ENCODE measurements around the gene UBE2N.
"Not testable (repeated sequence)": the region's sequence is repeated elsewhere in the genome, so short reads cannot be mapped to it uniquely, and the experiment has no call there.

The UBE2N gene

DNA sequence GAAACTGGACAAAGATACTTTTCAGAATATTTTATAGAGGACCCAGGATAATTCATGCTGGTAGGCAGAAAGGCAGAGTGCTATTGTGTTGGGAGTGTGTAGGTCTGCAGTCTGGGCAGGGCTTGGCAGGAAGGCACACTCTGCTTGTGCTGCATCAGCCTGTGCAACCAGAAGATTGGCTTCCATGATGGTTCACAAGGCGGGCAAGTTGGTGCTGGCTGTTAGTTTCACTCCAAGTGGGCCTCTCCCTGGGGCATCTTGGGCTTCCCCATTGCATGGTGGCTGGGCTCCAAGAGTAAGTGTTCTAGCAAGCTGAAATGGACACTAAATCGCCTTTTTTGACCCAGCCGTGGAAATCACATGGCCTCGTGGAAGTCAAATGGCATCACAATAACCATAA, 1.8 kb upstream of the UBE2N start:
- TF ChIP-seq, protein P1, sequence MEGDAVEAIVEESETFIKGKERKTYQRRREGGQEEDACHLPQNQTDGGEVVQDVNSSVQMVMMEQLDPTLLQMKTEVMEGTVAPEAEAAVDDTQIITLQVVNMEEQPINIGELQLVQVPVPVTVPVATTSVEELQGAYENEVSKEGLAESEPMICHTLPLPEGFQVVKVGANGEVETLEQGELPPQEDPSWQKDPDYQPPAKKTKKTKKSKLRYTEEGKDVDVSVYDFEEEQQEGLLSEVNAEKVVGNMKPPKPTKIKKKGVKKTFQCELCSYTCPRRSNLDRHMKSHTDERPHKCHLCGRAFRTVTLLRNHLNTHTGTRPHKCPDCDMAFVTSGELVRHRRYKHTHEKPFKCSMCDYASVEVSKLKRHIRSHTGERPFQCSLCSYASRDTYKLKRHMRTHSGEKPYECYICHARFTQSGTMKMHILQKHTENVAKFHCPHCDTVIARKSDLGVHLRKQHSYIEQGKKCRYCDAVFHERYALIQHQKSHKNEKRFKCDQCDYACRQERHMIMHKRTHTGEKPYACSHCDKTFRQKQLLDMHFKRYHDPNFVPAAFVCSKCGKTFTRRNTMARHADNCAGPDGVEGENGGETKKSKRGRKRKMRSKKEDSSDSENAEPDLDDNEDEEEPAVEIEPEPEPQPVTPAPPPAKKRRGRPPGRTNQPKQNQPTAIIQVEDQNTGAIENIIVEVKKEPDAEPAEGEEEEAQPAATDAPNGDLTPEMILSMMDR (IDR thresholded peaks at IDR 0.05; ENCODE audit: low read depth, low read length) = no peak
- no peak overlapping the region for H3K4me3 ChIP-seq (ENCODE audit: low read depth, low read length)

GRCh38 chr12:93442411-93443340, 929 bp upstream of the UBE2N start:
- H3K4me3 ChIP-seq (ENCODE audit: low read depth, low read length) = peak overlapping the region; percentile 69

DNA sequence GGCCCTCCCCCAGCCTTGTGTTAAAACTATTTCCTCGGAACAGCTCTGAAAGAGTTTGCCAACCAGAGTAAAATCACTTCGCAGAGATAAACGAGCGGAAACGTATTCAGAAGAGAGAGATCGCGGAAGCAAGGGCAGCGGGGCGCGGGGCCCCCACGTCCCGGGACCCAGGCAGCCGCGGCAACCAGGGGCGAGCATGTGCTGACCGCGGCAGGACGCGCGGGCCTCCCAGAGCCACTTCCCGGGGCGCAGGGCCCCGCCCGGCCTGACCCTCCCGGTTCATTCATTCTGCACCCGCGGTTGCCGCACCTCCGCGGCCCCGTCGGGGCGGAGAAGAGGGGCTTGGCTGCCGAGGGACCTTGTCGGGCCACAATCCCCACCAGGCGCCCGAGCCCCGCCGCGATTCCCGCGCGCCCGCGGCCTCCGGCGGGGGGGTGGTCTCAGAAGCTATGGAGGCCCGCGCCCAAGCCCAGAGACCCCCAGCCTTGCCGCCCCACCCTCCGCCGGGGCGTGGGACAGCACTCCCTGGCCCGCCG, 598 bp downstream of the UBE2N start:
- H3K4me3 ChIP-seq (ENCODE audit: low read depth, low read length) = peak overlapping the region; percentile 69
- TF ChIP-seq, protein P1 (IDR thresholded peaks at IDR 0.05; ENCODE audit: low read depth, low read length) = no peak

More at GRCh38 chr12:93442411-93443340, 929 bp upstream of the UBE2N start:
- TF ChIP-seq, protein P1 (IDR thresholded peaks at IDR 0.05; ENCODE audit: low read depth, low read length) = no peak

- peak overlapping the region; percentile 69 for H3K4me3 ChIP-seq (ENCODE audit: low read depth, low read length)
- TF ChIP-seq, protein P1 (IDR thresholded peaks at IDR 0.05; ENCODE audit: low read depth, low read length) = no peak
Observed at GRCh38 chr12:93440043-93440835, 1.5 kb downstream of the UBE2N start.

- TF ChIP-seq, protein P1 (IDR thresholded peaks at IDR 0.05; ENCODE audit: low read depth, low read length) = no peak
- H3K4me3 ChIP-seq (ENCODE audit: low read depth, low read length) = no peak overlapping the region
Observed at GRCh38 chr12:93438266-93439050, 3.3 kb downstream of the UBE2N start.

DNA sequence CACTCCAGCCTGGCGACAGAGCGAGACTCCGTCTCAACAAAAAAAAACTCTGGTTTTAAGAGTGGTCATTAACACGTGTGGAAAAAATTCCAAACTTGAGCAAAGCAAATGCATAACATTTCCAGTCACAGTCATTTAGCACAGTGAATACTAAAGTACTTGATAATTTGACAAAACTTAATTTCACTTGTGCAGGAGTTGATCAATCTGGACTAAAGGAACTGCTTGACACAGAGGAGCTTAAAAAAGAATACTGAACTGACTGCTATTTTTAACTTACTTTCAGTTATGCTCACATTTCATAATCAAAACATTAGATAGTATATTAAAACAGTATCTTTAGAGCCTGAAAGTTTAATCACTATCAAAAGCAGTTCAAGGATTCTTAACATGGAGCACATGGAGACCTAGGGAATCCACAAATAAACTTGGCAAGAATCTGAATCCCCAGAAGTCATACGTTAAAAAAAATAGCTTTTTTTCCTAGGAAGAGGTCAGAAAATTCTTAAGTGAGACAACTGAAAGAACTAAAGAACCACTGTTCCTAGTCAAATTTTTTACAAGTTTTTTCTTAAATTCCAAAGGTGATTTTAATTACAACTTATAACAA, 7.4 kb downstream of the UBE2N start:
- H3K4me3 ChIP-seq (ENCODE audit: low read depth, low read length) = no peak overlapping the region
- TF ChIP-seq, protein P1 (IDR thresholded peaks at IDR 0.05; ENCODE audit: low read depth, low read length) = no peak

DNA sequence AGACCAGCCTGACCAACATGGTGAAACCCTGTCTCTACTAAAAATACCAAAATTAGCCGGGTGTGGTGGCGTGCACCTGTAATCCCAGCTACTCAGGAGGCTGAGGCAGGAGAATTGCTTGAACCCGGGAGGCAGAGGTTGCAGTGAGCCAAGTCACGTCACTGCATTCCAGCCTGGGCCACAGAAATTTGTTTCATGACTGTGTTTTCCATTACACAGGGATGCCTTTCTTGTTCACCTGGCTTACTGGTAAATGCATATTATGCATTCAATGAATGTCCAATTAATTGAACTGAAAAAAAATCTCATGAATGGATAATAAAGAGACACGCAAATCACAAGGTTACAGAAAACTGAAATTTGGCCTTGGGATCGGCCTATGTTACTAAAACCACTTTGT, 9.7 kb downstream of the UBE2N start:
- not testable (repeated sequence) for H3K4me3 ChIP-seq (ENCODE audit: low read depth, low read length)

Measured in WI38 (cell line).